GM21717 (cell line): ENCODE data around the gene UHMK1.

Source experiments
- ATAC-seq: cut with Tn5 transposase; IDR thresholded peaks from one replicate; pipeline ENCODE4 v1.9.1; 2021; ENCODE audit warnings: mild to moderate bottlenecking, moderate library complexity; ENCODE audit not compliant: unreplicated experiment

UHMK1 gene

DNA sequence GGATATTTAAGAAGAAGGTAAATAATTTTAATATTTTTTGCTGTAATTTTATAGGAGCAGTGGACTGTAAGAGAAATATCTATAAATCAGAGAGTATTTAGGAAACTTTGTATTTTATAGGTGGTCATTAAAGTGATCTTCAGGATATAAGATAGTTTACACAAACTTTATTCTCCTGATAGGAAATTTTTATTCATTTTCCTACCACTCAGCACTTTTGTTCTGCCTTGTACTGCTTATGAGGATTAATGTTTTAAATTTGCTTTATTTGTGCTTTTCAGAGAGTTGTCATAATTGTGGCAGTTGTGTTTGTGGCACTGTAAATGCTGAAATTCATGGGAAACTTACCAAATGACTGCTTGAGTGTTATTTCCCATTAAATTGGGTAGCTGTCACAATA lies 29.7 kb downstream of the UHMK1 start:
- no peak for ATAC-seq

DNA sequence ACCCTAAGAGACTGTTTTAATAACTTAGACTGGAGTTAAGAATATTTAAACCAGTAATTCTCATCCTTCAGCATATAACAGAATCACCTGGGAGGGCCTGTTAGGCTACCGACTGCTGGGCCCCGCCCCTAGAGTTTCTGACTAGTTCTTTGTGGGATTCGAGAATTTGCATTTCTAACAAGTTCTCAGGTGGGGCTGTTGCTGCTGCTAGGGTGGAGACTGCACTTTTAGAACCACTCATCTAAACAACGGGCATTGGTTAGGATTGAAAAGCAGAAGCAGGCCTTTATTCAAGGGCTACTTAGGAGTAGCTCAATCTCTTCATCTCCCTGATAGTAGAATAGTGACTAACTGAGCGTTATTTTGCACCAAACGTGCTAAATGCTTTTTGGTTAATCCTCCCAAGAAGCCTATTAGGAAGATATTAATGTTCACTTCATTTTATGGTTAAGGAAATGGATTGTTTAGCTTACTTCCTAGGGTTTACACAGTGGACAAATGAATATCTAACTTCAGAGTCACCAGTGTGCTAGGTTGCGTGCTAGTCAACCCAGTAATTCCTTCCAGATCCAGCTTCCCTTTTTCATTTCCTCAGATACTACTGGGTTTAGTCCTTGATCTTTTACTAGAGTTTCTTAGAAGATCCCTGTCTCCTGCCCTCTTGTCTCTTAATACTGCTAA lies 32.8 kb downstream of the UHMK1 start:
- ATAC-seq, result peak; percentile 97

DNA sequence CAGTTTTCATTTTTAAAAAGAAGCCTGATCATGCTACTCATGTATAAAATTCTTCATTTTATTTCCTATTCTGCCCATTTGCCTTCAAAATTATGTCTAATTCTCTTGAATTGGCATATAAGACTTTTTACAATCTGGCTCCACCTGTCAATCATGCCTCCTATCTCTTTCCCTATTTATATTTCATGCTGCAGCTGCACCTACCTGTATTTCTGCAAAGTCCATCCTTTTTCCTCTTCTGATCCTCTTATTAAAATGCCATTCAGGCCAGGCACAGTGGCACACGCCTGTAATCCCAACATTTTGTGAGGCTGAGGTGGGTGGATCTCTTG lies 33.3 kb downstream of the UHMK1 start:
- no peak for ATAC-seq

DNA sequence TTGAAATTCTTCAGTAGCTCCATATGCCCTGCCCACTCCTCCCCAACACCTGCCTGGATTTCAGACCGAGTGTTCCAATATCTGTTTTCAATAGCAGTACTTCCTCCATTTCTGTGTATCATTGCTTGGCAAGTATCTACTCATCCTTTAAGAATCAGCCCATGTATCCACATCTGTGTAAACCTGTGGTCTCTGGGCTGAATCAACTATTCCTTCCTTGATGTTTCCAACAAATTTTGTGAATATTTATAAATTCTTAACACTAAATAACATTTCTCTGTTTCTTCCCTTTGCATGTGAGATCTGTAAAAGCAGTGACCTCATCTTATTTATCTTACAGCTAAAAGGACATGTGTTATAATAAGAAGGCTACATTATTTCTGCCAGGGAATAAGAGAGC lies 37.9 kb downstream of the UHMK1 start:
- no peak for ATAC-seq

DNA sequence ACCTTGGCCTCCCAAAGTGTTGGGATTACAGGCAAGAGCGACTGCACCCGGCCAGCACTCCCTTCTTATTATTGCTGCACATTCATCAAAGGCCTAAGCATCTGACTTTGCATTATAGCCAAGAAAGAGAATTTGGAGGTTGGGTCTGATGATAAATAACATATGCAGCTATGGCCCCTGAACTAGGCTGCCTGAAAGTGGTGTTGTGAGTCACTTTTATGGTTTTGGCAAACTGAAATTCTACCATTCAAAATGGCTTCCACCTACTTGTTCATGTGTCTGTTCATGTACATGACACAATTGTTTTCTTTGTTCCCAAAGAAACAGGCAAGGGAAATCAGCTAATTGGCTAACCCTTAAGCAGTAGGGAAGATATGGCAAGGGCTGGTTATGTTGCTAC lies 38.9 kb downstream of the UHMK1 start:
- ATAC-seq, result no peak

DNA sequence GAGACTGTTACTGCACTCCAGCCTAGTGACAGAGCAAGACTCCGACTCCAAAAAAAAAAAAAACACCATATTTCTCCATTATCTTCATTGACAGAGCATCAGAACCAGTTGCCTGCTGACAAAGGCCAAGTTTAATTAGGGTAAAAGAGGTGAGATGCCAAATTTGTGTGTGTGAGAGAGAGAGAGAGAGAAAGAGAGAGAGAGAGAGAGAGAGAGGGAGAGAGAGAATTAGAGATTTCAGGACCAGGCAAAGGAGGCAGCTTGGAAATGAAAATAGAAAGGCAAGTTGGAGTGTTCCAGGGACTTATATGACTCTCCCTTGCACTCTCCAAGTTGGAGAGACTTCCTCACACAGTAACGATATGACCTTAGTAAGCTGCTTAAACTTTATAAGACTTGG lies 39.6 kb downstream of the UHMK1 start:
- ATAC-seq, result no peak

DNA sequence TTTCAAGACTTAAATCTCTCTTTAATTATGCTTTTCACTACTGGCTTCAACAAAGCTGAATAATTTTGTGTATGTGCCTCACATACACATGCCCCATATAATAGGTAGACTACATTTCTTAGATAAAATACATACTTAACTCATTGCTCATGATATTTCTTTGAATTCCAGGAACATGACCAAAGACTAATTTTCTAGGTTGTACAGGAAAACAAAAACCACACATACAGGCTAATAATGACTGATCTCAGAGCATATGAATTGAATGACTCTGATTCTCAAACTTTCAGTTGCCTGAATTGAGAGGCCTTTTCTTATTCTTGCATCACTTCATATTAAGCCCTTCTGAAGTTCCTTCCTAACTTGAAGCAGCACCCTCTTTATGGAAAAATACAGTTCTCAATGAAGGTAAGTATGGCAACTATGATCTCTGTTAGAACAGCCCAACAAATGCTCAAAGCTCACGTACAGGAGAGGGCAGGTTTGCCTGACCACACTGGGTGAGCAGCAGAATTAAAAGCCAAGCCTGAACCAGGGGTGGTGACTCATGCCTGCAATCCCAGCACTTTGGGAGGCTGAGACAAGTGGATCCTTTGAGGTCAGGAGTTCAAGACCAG lies 41.3 kb downstream of the UHMK1 start:
- no peak for ATAC-seq

DNA sequence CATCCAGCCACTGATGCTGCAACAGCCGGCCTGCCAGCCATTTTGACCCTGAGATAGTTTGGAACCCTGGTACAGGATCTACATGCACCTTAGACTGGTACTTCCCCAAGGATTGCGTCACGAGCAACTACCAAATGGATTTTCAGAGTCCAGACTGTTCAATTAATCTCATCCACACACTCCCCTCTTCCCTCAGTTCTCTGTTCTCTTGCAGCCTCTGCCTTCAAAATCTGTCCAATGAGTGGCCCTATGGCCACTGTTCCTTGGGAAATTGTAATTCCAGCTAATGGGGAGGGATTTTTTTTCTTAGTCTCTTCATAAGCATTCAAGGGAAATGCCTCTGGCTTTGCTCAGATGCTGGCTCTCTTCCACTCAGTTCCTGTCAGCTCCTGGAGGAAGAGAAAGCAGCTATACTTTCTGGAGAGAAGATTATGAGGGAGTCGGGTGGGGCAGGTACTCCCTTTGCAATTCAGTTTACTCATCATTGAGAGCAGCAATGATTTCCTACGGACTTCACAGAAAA lies 44.1 kb downstream of the UHMK1 start:
- ATAC-seq, result no peak

DNA sequence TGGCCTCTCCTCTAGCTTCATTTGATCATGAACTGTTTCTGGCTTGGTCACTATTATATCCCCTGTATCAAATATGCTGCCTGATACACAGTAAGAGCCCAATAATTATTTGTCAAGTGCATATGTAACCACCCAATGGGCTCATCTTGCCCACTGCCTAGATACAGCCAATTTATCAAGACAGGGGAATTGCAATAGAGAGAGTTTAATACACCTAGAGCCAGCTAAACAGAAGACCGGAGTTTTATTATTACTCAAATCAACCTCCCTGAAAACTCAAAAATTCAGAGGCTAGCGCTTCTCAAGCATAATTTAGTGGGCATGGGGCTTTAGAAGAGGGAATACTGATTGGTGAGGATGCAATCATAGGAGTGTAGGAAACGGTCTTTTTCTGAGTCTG lies 45.6 kb downstream of the UHMK1 start:
- no peak for ATAC-seq

DNA sequence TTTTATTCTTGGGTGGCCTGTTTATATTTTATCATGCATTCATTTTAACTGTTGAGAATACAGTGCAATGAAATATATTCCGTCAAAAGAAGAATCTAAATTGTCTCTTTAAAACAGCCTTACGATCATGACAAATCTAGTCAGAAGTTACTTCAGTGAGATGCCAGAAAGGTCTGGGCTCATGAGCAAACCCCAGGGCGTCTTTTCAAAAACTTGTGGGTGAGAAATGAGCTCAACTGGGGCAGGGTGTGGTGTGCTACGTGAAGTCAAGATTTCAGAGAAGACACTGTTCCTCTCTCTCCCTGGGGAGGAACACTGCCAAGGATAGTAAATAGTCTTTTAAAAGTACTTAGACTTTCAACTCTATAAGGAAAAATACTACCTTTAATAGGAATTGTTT lies 50.6 kb downstream of the UHMK1 start:
- ATAC-seq, result no peak

DNA sequence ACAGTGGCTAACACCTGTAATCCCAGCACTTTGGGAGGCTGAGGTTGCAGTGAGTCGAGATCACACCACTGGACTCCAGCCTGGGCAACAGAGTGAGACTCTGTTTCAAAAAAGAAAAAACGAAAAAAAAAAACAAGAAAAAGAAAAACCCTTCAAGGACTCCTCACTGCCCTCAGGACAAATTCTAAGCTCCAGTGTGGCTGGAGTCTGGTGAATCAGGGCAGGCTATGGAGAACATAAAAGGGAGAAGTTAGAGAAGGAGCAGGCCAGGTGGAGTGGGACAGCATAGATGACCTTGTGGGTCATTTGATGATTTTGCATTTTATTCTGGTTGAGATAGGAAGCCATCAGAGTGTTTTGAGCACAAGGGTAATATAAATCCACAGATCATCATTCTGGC lies 51.4 kb downstream of the UHMK1 start:
- no peak for ATAC-seq

DNA sequence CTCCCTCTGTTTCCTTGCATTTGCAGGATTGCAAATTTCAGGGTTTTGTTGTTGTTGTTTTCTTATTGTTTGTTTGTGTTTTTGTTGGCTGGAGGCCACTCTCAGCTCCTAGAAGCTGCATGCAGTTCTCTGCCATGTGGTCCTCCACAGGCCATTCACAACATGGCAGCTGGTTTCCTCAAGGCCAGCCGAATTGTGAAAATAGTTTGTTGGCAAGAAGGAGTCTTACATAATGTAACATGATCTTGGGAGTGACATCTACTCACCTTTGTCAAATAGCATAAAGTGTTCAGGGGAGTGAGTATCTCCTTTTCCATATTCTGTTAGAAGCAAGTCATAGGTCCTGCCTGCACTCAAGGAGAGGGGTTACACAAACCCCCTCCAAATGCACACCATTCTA lies 53.3 kb downstream of the UHMK1 start:
- no peak for ATAC-seq

DNA sequence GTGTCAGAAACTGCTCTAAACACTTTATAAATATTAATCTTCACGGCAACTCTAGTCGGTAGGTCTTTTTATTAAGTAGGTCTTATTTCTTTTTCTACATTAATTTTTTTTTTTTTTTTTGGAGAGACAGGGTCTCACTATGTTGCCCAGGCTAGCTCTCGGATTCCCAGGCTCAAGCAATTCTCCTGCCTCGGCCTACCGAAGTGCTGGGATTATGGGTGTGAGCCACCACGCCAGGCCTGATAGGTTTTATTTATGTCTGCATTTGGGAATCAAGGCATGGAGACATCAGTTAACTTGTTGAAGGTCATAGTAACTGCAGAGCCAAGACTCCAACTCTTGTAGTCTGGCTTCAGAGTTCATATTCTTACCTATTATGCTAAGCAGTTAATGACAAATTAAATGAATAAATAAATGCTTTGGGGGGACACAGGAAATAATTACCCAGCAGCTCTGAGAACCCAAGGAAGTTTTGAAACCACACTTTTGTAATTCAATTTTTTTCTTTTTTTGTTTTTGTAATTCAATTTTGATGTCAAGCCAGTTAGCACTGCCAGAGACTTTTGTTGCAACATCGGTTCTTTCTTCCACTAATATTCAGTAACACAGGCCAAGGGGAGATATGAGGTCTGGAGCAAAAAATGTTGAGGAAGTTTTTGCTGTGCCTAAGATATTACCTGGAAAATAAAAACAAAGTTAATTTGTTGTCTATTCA lies 54.5 kb downstream of the UHMK1 start:
- no peak for ATAC-seq

DNA sequence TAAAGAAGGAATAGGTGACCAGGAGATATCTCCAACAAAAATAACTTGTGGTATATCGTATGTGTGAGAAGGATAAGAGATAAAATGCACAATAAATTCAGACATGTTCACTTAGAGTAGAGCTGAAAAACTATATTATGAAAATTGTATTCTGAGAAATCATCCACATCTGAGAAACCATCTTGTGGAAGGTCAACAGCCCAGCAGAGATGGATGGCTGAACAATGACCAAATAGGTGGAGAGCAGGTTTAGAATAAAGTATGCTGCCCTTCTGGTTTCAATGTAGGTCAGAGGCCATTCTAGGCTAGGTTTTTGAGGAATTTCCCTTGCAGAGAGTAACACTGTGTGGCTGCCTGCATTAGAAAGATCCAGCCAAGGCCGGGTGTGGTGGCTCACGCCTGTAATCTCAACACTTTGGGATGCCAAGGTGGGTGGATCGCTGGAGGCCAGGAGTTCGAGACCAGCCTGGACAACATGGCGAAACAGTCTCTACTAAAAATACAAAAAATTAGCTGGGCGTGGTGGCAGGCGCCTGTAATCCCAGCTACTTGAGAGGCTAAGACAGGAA lies 55.1 kb downstream of the UHMK1 start:
- no peak for ATAC-seq

DNA sequence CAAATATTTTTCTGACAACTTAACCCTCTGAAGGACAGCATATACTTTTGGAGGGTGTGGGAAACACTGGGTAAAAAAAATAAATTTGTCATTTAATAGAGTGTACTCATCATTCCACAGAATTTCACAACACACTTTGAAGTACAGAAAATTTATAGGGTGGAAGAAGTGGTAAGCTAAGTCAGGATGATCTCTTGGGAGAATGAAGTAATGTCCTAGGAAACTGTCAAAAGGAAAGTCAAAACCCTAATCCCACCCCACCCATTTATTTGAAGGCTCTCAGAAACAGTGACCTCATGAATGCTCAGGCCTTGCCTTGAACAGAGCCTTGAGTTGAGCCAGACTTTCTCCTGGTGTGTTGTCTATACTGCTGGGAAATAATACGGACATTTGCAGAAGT lies 56.6 kb downstream of the UHMK1 start:
- no peak for ATAC-seq

DNA sequence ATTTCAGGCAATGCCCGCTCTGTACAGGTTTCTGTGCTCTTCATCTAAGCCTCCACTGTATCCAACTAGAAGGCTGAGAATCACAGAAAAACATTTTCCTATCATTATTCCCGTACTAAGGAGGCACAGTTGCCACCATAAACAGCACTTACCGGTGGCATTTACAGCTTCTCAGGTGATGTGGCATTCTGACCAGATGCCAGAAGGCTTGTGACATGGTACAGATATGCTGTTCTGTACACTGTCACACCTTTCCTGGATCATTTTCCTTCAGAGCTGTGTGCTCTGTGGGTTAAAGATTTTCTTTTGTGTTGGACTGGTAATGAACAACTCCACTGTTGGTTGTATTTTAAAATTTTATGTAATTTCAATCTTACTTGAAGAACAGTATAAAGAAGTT lies 59.9 kb downstream of the UHMK1 start:
- no peak for ATAC-seq

DNA sequence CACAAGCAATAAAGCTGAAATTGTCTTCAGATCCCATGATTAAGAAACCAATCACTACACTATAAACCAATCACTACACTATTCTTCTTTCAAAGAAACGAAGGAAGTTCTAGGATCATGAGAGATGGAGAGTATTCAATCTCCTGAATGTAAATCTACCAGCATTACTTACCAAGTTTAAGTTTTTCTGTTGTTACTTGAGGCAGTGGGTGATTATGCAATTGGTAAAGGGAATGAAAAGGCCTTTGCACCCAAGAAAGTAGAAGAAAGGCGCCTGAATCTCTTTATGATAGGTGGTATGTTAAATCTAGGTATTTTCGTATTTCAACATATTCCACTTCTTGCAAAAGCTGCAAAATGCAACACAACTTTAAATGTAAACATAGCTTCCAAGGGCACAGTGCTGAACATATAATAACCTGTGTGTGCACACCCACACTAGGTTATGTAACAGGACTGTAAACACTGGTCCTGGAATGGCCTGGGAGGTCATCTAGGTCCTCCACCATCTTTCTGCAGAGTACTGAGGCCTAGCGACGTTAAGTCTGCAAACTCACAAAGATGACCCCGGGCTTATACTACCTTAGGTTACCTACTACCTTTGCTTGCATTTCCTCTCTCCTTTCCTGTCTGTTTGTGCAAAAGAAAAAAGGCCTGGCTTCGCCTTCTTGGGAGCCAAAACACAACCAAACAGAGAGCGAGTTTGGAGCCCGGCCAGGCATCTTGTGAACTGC lies 62.9 kb downstream of the UHMK1 start:
- no peak for ATAC-seq

DNA sequence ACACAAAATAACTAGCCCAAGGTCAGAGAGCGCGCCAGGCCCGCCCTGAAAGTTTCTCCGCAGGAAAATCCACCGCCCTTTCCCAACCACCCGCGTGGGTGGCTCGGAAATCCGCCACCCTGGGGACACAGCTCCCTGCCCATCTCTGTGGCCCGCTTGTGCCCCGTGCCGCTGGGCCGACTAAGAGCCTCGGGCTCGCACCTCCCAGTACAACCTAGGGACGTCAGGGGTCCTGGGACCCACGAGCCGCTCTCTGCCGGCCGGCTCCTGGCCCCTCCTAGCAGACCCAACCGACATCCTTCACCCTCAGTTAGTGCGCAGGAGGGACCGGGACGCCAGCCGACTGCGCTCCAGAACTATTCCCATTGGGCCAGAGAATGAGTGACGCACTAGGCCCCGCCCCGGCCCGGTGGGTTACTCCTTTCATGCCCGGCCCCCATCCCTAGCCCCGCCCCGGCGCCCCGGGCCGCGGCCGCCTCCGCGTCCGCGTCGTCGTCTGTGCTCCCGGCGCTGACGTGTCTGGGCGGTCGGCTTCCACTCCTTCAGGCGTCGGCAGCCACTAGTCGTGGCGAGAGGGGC lies 63.5 kb downstream of the UHMK1 start:
- ATAC-seq, result peak; percentile 95

DNA sequence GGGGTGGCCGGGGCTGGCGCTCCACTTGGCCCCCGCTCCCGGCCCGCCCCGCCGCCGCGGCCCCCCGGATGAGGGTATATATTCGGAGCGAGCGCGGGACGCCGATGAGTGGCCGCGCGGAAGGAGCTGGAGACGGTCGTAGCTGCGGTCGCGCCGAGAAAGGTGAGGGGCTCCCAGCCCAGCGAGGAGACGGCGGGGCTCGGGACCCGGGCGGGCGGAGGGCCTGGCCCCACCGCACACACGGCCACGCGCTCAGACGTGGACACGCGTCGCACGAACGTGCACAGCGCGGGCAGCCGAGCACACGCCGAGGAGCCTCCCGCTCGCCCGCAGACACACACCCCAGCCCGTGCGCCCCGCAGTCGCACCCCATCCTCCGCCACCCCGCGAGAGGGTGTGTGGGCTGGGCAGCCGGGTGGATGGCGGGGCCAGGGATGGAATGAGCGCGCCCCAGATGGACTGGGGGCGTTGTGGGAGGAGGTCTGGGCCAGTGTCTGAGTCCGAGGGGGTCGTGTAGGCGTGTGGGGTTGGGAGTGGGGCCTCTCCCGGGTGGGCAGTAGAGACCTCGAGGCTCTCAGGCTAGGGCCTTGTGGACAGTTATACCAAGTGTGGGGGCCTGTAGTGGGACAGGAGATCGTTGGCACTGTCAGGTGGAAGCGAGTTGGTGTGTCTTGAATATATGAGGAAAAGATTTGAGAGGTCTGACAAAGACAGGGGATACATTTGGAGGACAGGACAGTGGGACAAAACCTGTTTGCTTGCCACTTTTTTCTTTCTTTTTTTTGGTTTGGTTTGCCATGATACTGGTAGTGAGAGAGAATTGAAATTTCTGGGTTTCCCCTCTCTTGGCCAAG lies 64.2 kb downstream of the UHMK1 start, which contains the start of gene UAP1:
Gene UAP1, plus strand, starts transcription at position 107 of the 854 bp plus-strand sequence. CDS start 4,347 bp downstream, outside the sequence.
- ATAC-seq, result peak; percentile 41

DNA sequence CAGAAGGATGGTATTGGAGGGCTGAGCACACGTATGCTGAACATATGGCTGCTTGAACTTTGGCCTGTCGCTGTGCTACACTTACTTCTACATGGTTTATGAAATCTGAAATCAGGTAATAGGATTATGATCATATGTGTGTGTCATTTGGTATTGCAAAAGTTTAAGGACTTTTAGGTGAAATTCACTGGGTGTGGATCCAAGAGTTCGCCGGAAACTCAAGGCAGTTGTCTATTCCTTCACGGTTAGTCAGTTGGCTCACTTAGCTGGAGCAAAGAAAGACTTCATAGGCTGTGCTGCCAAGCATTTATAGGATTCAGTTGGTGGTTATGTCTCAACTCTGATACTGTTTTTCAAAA lies 64.8 kb downstream of the UHMK1 start:
- ATAC-seq, result no peak
